CD4-positive, alpha-beta T cell (primary cell): ENCODE measurements around the gene DPM1. TPM values are rescaled to one million over a fixed set of nuclear protein-coding genes. Genes with fewer than 3 reads are reported as not detected.

Experiments used
- ATAC-seq: fragments of 200-7000 bp; cut with Tn5 transposase; one replicate; pipeline ENCODE4 v1.10.0; 2022; ENCODE audit warnings: mild to moderate bottlenecking; ENCODE audit not compliant: poor library complexity
- CTCF ChIA-PET: fragments of 350-600 bp; sonication (Branson Sonifier 250); formaldehyde crosslinking; loops from one replicate; lab custom pipeline; 2021; ENCODE audit warnings: antibody characterized with exemption, inconsistent platforms; lab: Charles Lee
- POLR2A ChIA-PET: fragments of 350-600 bp; sonication (Branson Sonifier 250); formaldehyde crosslinking; loops from one replicate; lab custom pipeline; 2021; ENCODE audit warnings: antibody characterized with exemption, inconsistent platforms; lab: Charles Lee
- DNase-seq, 14 experiments: peaks; one replicate each; pipeline ENCODE4 v3.0.0-alpha.2; 2013 to 2020; ENCODE audit warnings: mixed read lengths in 2 of 14
- H3K27ac ChIP-seq, 2 donors: one replicate each; pipeline versions ENCODE4 v1.5.1 to v1.7.0; 2013; ENCODE audit warnings: low read length in 2 of 2, low read depth in 1 of 2, mild to moderate bottlenecking in 1 of 2
- H3K27me3 ChIP-seq, 2 experiments: 1 replicate in 1 of 2; 2 replicates in 1 of 2; pipeline versions ENCODE4 v1.6.1 to v1.7.0; 2013; ENCODE audit warnings: low read length in 2 of 2, control low read depth in 1 of 2, mild to moderate bottlenecking in 1 of 2, moderate library complexity in 1 of 2; ENCODE audit not compliant: insufficient read depth in 2 of 2, control insufficient read depth in 1 of 2
- H3K36me3 ChIP-seq: one replicate; pipeline ENCODE4 v1.6.1; 2013; ENCODE audit warnings: low read length, control low read depth; ENCODE audit not compliant: insufficient read depth
- H3K4me1 ChIP-seq: one replicate; pipeline ENCODE4 v1.6.1; 2013; ENCODE audit warnings: low read length, control low read depth; ENCODE audit not compliant: insufficient read depth
- H3K4me3 ChIP-seq: one replicate; pipeline ENCODE4 v1.5.1; 2013; ENCODE audit warnings: mild to moderate bottlenecking, low read length, moderate library complexity
- H3K9me3 ChIP-seq, 2 experiments: 1 replicate in 1 of 2; 2 replicates in 1 of 2; pipeline versions ENCODE4 v1.6.1 to v1.7.0; 2013; ENCODE audit warnings: low read length in 2 of 2, mild to moderate bottlenecking in 2 of 2, control low read depth in 1 of 2, moderate library complexity in 1 of 2; ENCODE audit not compliant: control insufficient read depth in 1 of 2, insufficient read depth in 1 of 2
- H3K27ac Mint-ChIP-seq: one replicate; pipeline ENCODE4 v1.8.0; 2020; ENCODE audit warnings: mixed read lengths
- H3K27me3 Mint-ChIP-seq: one replicate; pipeline ENCODE4 v1.8.0; 2021; ENCODE audit warnings: mixed read lengths
- H3K36me3 Mint-ChIP-seq: one replicate; pipeline ENCODE4 v1.8.0; 2021; ENCODE audit warnings: low read depth, mixed read lengths
- H3K4me1 Mint-ChIP-seq: one replicate; pipeline ENCODE4 v1.8.0; 2021; ENCODE audit warnings: low read depth, mixed read lengths
- H3K4me3 Mint-ChIP-seq: one replicate; pipeline ENCODE4 v1.8.0; 2020; ENCODE audit warnings: mild to moderate bottlenecking, mixed read lengths
- H3K9me3 Mint-ChIP-seq: one replicate; pipeline ENCODE4 v1.8.0; 2020; ENCODE audit warnings: mixed read lengths
- intact Hi-C, 2 experiments: fragments of 100-400 bp; cut with DNase I in 1 of 2; cut with micrococcal nuclease in 1 of 2; formaldehyde crosslinking; loops; one replicate each; pipeline versions ENCODE4 v1.15.1 to v1.9.0; 2023 to 2025; cut with DNase I, micrococcal nuclease
- total RNA-seq, 174 experiments: library from RNA in 2 of 174; stranded (reverse) in 2 of 174; gene quantifications; one replicate each; pipeline ENCODE4 v1.2.3 and lab custom pipeline; 2021 to 2026
- TF ChIP-seq, protein P1 (sequence below): fragments of 200-600 bp; IDR thresholded peaks from one replicate; pipeline ENCODE4 v1.8.0; 2022; ENCODE audit warnings: antibody characterized with exemption, mild to moderate bottlenecking

Gene DPM1
- total RNA-seq, 2 experiments from 2014 or later: 44.5 to 46.5 TPM

DNA sequence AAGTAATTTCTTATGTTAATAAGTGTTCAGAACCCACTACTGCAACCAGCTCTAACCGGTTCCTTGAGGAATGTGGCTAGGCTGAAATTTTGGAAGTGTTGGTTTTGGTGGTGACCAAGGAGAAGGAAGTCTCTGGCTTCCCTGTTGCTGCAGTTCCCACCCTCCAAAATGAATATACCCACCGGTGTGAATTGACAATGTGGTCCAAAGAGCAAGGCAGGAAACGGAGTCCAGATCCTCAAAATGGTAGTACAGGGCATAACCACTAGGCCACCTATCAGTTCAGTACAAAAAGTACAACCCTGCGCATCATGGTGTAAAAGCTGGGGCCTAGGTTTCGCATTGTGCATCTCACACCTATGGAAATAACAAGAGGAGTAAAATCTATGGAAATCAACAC lies 29.9 kb downstream of the DPM1 start:
- peaks cover 41% of the 10 kb centered on the region for H3K4me1 ChIP-seq
- Mint-ChIP-seq H3K9me3 (no peaks in the 10 kb centered on the region), H3K27me3 (no peaks in the 10 kb centered on the region), H3K27ac (peak overlapping the region; percentile 98), H3K4me1 (peaks cover 77% of the 10 kb centered on the region), H3K36me3 (peaks cover 80% of the 10 kb centered on the region), H3K4me3 (peak overlapping the region; percentile 93)
- intact Hi-C loops: loop anchor here (2.0 to 10.0 kb wide), 2 partner anchors 196 to 414 kb away; partner anchors contain the start of gene PTPN1 (in 1 of the 2)
- H3K4me3 ChIP-seq: no peak overlapping the region
- ATAC-seq (no peak), DNase-seq (peak in 1 of 14 experiments; percentile 4)
- H3K27ac ChIP-seq: no peak overlapping the region
- ChIA-PET CTCF (interaction anchor here (1.4 to 4.2 kb wide), 8 partner anchors 12 to 179 kb away, joined by 4 to 65 read pairs (median 16); partner anchors contain the start of genes BCAS4, DPM1 and MOCS3), POLR2A (interaction anchor here (0.9 to 7.9 kb wide), 6 partner anchors 9 to 197 kb away, joined by 3 to 157 read pairs (median 11); partner anchors contain the start of genes BCAS4 and PARD6B)
- H3K36me3 ChIP-seq: peaks cover 25% of the 10 kb centered on the region
- H3K27me3 ChIP-seq: no peaks in the 10 kb centered on the region
- H3K9me3 ChIP-seq: no peaks in the 10 kb centered on the region
- TF ChIP-seq, protein P1, sequence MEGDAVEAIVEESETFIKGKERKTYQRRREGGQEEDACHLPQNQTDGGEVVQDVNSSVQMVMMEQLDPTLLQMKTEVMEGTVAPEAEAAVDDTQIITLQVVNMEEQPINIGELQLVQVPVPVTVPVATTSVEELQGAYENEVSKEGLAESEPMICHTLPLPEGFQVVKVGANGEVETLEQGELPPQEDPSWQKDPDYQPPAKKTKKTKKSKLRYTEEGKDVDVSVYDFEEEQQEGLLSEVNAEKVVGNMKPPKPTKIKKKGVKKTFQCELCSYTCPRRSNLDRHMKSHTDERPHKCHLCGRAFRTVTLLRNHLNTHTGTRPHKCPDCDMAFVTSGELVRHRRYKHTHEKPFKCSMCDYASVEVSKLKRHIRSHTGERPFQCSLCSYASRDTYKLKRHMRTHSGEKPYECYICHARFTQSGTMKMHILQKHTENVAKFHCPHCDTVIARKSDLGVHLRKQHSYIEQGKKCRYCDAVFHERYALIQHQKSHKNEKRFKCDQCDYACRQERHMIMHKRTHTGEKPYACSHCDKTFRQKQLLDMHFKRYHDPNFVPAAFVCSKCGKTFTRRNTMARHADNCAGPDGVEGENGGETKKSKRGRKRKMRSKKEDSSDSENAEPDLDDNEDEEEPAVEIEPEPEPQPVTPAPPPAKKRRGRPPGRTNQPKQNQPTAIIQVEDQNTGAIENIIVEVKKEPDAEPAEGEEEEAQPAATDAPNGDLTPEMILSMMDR: no peak

DNA sequence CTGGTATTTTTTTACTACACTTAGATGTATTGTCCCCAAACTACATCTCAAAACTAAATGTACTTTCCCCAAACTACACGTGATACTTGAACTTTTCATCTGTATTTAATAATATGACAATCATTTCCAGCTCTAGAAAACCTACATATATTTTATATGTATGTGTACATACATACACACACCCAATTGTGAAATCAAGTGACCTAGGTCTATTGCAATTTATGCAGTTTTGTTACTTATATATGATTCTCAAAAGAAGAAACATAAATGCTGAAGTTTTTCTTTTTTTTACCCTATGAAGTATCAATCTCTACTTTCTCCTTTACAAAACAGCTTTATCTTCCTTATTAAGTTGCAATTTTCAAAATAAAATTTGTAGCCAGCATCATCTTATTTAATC lies 31.8 kb downstream of the DPM1 start:
- Histone ChIP-seq H3K27ac (no peak overlapping the region), H3K9me3 (no peaks in the 10 kb centered on the region), H3K4me1 (peaks cover 50% of the 10 kb centered on the region), H3K36me3 (peaks cover 33% of the 10 kb centered on the region), H3K4me3 (no peak overlapping the region), H3K27me3 (no peaks in the 10 kb centered on the region)
- ChIA-PET POLR2A (interaction anchor here (0.9 to 7.9 kb wide), 4 partner anchors 32 to 136 kb away, joined by 3 to 157 read pairs (median 6); partner anchors contain the start of genes BCAS4, DPM1 and MOCS3), CTCF (interaction anchor here (2.9 to 3.2 kb wide), 2 partner anchors 10 to 132 kb away, joined by 8 to 13 read pairs; partner anchors contain the start of gene BCAS4)
- DNase-seq (no peak), ATAC-seq (no peak)
- no peak overlapping the region for H3K4me3 Mint-ChIP-seq
- intact Hi-C loops: loop anchor here in 1 of 2 experiments (10.0 kb wide), 1 partner anchor 412 kb away; the partner anchor contains the start of gene PTPN1
- TF ChIP-seq, protein P1: no peak
- peaks cover 78% of the 10 kb centered on the region for H3K36me3 Mint-ChIP-seq
- peak overlapping the region; percentile 71 for H3K27ac Mint-ChIP-seq
- peaks cover 83% of the 10 kb centered on the region for H3K4me1 Mint-ChIP-seq
- H3K9me3 Mint-ChIP-seq: no peaks in the 10 kb centered on the region
- no peaks in the 10 kb centered on the region for H3K27me3 Mint-ChIP-seq

DNA sequence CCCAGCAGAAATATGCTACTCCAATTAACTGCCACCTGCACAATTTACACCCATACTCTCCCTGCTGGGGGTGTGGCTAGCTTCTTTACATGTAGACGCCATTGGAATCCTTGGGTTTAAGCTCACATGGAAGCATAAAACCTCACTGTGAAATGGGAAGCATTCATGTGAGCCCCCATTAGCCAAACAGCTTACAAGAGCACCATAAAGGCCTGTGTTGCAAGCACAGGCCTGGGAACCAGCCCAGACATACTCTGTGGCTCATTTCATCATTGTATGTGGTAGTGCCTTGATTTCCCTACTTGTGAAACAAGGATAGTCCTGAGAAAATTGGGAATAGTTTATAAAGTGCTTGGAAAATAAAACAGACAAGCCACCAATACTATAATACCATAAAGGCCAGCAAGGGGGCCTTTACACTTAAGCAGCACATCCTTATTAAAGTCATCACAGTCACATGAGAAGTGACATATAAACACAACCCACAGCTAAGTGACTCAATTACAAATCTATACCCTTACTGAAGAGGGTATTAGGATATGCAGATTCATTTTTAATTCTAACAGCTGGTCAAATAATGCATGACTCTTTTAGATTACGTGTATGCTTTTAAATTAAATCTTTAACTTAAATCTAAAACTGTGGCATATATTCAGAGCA lies 33.9 kb downstream of the DPM1 start:
- peaks cover 74% of the 10 kb centered on the region for H3K36me3 Mint-ChIP-seq
- CTCF ChIA-PET: interaction anchor here (0.9 to 3.2 kb wide), 6 partner anchors 8 to 175 kb away, joined by 3 to 13 read pairs (median 6); partner anchors contain the start of gene BCAS4

More for the DNA sequence above, 33.9 kb downstream of the DPM1 start:
- H3K4me3 ChIP-seq: no peak overlapping the region
- POLR2A ChIA-PET: no interaction called here
- no peak for DNase-seq
- no peak overlapping the region for H3K27ac ChIP-seq
- peaks cover 38% of the 10 kb centered on the region for H3K36me3 ChIP-seq
- no peaks in the 10 kb centered on the region for H3K9me3 ChIP-seq
- peaks cover 50% of the 10 kb centered on the region for H3K4me1 ChIP-seq
- Mint-ChIP-seq H3K9me3 (no peaks in the 10 kb centered on the region), H3K4me1 (peaks cover 91% of the 10 kb centered on the region), H3K4me3 (no peak overlapping the region), H3K27me3 (no peaks in the 10 kb centered on the region), H3K27ac (peak overlapping the region; percentile 0)
- TF ChIP-seq, protein P1: no peak
- intact Hi-C loops: loop anchor here in 1 of 2 experiments (10.0 kb wide), 1 partner anchor 410 kb away; the partner anchor contains the start of gene PTPN1
- no peak for ATAC-seq
- H3K27me3 ChIP-seq: no peaks in the 10 kb centered on the region
